IPS-11a (cell line): Measurements from ENCODE around the gene SPG7.

ENCODE experiments used
- H3K4me3 ChIP-seq: one replicate; pipeline ENCODE4 v1.5.1; 2013; ENCODE audit warnings: low read depth, low read length, control low read depth

SPG7 gene

GRCh38 chr16:89484923-89485679 is 23.1 kb upstream of the SPG7 start:
- no peak overlapping the region for H3K4me3 ChIP-seq

- no peak overlapping the region for H3K4me3 ChIP-seq
These were observed 22.4 kb upstream of the SPG7 start for GRCh38 chr16:89485701-89486246.

DNA sequence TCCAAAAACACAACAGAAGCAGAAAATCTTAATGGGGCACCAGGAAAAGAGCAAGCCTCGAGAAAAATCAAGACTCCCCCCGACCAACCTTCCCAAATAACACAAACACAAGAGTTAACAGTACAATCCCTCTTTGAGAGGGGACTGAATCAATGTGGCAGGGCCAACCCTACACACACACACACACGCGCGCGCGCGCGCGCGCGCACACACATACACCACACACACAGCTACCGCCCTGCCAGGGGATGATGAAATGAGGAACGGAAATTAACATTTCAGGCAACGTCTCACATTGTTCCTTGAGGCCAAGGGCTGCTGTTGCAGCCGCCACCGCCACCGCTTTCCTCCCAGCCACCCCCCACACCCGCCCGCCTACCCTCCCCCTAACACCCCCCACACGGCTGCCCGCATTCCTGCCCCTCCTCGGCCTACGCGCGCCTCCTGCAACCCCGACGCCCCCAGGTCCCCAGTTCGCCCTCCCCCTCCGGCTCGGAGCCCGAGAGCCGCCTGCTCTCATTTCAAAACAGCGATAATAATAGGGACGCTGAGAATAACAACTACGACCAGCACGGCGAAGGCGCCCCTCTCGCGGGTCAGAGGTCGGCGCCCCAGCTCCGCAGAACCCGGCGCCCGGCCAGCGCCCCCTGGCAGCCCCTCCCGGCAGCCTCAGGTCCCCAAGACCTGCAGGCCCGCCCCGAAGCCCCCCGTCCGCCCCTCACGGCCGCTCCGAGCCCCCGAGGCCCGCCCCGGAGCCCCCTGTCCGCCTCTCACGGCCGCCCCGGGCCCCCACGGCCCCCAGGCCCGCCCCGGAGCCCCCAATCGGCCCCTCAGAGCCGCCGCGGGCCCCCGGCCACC is 18.9 kb upstream of the SPG7 start:
- peak overlapping the region; percentile 68 for H3K4me3 ChIP-seq

GRCh38 chr16:89489898-89490438 is 18.2 kb upstream of the SPG7 start:
- peak overlapping the region; percentile 76 for H3K4me3 ChIP-seq

DNA sequence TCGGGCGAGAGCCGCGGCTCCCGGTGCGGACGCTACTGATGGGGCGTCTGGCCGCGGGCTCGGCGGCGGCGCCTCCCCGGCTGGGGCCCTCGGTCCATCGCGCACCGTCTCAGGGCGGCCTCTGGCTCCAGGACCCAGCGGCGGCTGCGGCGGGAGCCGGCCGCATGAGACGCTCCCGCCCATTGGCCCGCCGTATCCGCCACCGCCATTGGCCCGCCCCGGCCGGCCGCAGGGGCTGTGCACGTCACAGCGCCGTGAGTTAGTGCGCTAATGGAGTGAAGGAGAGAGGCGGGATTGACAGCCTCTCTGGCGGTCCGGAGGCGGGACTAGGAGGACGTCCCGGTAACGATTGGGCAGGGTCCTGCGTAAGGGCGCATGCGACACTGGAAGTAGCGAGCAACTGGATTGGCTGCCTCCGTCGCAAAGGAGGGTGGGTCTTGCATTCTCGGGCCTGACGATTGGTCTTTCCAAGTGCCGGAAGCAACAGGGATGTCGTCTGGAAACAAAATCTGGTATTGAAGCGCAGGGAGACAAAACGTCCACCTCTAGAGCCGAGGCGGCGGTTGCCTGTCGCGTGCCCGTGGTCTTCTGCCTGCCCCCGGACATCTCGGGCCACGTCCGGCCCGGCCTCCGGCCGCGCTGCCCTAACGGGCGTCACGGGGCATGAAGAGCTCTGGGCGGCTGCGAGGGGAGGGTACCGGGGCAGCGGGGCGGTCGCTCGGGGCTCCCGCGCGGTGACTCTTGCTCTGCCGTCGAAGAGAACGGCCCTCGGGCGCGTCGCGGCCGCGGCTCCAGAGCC is 17.6 kb upstream of the SPG7 start, which contains the start of gene ANKRD11:
Gene ANKRD11, minus strand, starts transcription at position 123 of the 799 bp plus-strand sequence. CDS start 173,542 bp downstream, outside the sequence.
- H3K4me3 ChIP-seq: peak within 1 kb of the TSS; percentile 76

- H3K4me3 ChIP-seq: peak overlapping the region; percentile 76
These were observed 16.8 kb upstream of the SPG7 start for GRCh38 chr16:89491238-89491869.

GRCh38 chr16:89491974-89492687 is 16.1 kb upstream of the SPG7 start:
- H3K4me3 ChIP-seq: no peak overlapping the region

- H3K4me3 ChIP-seq: no peak overlapping the region
These were observed 14.4 kb upstream of the SPG7 start for GRCh38 chr16:89493776-89494175.

GRCh38 chr16:89495121-89495520 is 13.1 kb upstream of the SPG7 start:
- no peak overlapping the region for H3K4me3 ChIP-seq

GRCh38 chr16:89498839-89499238 is 9.4 kb upstream of the SPG7 start:
- H3K4me3 ChIP-seq: no peak overlapping the region

- no peak overlapping the region for H3K4me3 ChIP-seq
These were observed 8.4 kb upstream of the SPG7 start for GRCh38 chr16:89499767-89500166.

GRCh38 chr16:89502081-89502843 is 5.9 kb upstream of the SPG7 start:
- H3K4me3 ChIP-seq: no peak overlapping the region

DNA sequence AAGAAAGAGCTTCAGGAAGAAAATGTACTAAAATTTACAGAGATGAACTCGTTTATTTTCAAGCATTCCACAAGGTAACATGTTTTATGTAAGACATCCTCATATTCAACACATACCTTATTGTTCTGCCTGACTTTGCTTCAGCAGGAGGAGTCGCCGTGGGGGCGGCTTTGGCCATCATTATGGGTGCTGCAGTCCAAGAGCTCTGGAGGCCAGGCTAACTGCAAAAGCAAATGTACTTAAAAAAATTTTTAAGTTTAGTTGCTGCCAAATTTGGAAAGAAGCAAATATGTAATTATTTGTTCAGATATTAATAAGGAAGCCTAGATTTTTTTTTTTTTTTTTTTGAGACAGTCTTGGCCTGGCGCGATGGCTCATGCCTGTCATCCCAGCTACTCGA is 4.1 kb upstream of the SPG7 start:
- H3K4me3 ChIP-seq: no peak overlapping the region

DNA sequence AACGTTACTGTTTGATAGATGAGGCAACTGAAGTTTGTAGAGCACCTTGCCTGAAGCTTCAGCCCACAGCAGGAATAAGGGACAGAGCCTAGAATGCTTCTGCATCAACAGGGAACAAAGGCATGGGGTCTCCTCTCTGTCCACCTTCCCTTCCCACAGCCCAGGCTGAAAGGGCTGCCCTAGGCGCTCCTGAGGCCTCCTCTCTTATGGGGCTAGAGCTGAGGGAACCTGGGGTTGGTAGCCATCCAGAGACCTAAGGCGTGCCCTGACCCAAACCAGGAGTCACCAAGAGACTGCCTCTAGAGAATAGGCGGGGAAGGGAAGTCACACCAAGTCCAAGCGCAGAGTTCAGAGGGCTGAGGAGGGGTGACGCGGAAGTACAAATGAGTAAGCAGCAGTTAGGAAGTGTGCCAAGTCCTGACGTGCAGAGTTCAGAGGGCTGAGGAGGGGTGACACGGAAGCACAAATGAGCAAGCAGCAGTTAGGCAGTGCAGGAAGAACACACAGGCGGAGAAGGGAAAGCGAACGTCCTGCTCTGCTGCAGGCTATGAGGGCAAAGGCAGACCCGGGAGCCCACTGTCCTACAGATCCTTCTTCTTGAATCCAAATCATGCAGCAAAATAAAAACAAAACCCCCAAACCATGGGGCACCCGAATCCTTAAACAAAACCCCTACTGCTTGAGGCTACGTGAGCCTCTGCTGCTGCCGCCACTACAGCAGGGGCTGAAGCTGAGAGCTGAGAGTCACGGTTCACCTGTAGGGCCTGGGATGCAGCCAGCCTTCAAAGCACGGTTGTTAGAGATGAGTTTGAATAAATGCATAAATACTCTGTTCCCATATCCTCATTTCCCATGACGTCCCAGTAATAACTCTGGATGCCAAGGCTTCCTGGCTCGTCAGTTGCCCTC is 2.7 kb upstream of the SPG7 start:
- H3K4me3 ChIP-seq: no peak overlapping the region

GRCh38 chr16:89506113-89506504 is 2.1 kb upstream of the SPG7 start:
- no peak overlapping the region for H3K4me3 ChIP-seq

DNA sequence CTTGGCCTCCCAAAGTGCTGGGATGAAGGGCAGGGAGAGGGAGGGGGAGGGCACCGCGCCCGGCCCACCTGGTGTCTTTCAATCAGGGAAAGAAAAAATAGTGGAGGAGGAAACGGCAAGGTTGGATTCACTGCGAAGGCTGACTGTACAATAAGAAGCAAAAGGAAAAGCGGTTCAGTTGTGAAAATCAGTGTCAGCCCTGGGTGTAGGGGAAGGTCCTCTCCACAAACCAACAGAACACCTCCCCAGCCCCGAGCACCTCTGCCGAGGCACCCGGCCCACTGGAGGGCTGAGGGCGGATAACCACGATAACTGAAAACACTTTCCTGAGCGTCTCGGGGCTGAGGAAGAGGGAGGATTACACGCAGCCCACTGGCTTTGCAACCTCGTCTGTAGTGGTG is 1.4 kb upstream of the SPG7 start:
- no peak overlapping the region for H3K4me3 ChIP-seq

GRCh38 chr16:89507214-89507833 is 879 bp upstream of the SPG7 start:
- peak overlapping the region; percentile 92 for H3K4me3 ChIP-seq
